Measurements from ENCODE around the gene RASGRP3.
"Not testable (repeated sequence)": the region's sequence is repeated elsewhere in the genome, so short reads cannot be mapped to it uniquely, and the experiment has no call there.

RASGRP3 gene, protein sequence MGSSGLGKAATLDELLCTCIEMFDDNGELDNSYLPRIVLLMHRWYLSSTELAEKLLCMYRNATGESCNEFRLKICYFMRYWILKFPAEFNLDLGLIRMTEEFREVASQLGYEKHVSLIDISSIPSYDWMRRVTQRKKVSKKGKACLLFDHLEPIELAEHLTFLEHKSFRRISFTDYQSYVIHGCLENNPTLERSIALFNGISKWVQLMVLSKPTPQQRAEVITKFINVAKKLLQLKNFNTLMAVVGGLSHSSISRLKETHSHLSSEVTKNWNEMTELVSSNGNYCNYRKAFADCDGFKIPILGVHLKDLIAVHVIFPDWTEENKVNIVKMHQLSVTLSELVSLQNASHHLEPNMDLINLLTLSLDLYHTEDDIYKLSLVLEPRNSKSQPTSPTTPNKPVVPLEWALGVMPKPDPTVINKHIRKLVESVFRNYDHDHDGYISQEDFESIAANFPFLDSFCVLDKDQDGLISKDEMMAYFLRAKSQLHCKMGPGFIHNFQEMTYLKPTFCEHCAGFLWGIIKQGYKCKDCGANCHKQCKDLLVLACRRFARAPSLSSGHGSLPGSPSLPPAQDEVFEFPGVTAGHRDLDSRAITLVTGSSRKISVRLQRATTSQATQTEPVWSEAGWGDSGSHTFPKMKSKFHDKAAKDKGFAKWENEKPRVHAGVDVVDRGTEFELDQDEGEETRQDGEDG

DNA sequence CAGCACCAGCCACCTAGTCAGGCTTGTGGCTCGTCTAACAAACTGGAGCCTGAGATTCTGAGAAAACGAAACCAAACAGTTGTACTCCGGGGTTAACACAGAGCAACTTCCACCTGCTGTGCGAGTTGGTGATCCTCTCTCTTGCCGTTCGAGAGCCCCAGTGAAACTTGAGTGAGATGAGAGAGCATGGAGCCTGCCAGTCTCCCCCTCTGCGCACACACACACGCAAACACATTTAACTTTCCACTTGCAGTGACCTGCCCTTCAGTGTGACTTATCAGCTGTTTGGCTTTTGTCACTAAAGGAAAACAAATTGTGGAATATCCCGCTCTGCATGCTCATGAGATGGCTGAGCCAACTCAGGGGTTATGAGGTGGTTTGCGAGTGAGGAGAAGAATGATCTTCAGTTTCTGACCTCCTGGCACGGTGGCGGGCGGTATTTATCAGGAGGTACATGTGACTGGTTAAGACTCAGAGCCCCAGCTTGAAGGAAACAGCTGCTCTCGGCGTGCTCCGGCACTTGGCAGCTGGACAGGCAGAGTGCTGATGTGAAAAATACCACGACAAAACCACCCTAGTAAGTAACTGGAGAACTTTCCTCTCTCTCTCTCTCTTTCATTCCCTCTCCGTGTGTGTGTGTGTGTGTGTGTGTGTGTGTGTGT, at the start of gene RASGRP3:
Gene RASGRP3 (plus strand): TSS at position 519 of the 662 bp plus-strand sequence. CDS start 38,488 bp downstream, outside the sequence.
- DNase-seq = peak; percentile 5

DNA sequence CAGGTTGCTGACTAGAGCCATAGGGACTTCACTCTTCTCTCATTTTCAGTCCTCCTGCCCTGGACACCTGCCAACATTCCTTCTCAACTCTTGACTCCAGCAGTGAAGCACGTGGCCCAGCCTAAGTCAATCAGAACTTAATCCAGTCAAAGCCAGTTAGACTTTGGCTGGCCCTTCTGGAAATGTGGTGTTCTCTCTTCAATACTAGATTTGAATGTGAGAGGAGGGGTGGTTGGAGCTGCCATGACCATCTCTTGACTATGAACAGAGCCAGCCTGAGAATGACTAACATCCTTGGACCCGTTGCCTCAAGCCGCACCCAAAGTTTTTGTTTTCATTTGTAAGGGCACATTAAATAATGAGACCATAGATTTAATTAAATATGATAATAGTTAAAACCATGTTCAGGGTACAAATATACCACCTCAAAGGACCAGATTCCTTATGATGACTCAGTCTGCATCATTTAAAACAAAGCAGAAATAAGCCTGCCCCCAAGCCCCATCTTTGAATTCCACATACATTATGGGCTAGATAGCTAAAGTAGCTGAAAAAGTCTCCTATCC, 49.7 kb upstream of the RASGRP3 start:
- DNase-seq = no peak

DNA sequence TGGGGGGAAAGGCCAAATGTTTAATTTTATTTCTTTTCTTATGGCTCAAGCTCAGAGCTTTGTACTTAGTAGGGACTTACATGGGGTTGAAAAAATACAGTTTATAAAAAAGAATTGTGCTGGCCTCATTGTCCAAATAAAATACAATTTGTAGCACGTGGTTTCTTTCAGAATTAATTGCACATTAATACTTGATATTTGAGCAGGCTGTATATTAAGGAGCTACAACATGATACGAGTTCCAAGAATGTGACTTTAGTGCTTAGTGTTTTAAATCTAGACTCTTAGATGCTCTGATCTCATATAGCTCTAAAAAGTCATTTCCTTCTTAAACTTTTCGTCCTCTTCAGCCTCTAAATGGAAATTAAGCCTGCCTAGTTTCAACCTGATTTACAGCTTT, 46.4 kb upstream of the RASGRP3 start:
- DNase-seq = no peak

DNA sequence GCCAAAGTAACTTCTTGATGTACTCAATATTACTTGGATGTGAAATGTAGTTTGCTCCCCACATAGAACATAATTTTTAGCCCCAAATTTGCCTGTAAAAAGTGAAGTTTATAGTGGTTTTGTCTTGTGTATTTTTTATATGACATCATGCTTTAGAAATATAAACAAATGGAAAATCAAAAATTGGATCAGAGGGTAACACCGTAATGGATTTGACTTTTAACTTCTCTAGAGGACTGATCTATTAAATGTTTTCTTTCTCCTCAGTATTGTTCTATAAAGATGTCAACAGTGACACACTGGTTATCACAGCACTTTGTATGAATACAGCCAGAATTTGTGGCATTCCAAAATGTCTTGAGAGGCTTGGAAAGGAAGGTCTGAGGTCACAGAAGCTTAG, 45.6 kb upstream of the RASGRP3 start:
- no peak for DNase-seq

- no peak for DNase-seq
Measured at GRCh38 chr2:33432871-33433270, 43.6 kb upstream of the RASGRP3 start.

GRCh38 chr2:33433279-33434235, 42.9 kb upstream of the RASGRP3 start:
- no peak for DNase-seq

DNA sequence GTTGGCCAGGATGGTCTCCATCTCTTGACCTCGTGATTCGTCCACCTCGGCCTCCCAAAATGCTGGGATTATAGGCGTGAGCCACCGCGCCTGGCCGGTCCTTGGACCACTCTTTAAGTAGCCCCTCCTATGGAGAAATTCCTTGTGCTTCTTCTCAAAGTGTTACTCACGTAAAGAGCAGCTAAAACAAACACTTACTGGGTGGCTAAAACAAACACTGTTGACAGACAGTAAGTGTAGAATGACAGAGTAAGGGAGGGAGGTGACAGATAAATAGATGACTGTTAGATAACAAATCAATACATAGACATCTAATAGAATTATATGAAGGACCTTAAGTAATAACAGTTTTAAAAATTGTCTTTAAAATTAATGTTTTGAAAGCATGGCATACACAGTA, 40.9 kb upstream of the RASGRP3 start:
- DNase-seq = no peak

DNA sequence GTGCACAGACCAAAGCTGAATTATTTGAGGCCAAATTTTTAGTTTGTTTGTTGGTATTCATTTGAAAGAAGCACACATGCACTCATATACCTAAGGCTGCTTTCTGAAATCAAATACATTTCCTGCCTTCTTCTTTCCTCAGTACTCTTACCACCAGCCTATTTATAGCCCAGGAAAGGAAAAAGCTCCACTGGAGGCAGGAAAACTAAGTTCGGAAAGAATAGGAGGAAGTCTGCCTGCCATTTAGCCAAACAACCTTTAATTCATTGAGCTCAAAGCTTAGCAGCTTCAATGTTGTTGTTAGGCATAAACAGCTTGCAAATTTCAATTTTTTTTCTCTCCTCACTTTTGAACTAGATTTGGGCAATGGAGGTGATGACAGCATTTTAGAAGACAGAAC, 40.4 kb upstream of the RASGRP3 start:
- DNase-seq = no peak

DNA sequence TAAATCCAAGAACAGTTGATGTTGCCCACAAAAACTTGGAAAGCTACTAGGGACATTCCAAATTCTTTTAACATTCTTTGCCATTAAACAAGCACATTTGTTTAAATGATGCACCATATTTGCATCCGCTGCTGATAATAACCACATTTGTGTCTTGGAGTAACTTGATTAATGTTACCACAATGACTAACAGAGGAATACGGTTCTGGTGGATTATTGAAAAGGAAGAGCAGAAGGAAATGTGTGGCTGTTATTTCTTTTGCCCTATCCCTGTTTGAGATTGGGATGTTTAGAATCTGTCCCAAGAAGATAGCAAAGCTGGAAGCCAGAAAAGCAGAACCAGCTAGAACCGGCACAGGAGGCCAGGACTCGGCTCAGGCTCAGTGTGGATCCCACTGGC, 39.2 kb upstream of the RASGRP3 start:
- no peak for DNase-seq

DNA sequence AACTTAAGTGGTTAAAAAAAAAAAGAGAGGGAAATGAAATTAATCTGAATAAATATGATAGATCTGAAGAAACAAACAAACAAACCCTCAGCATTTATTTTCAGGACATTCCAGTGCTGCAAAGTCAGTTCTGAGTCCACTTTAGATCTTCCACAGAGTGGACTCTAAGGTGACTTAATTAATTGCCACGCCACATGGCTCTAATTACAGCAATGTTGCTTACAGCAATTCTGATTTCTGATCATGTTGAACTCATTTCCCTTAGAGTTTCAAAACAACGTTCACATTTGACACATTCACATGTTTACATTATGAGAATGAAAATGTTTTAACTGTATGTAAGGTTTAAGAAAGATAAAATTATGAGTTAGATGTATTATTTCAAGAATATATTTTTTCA, 38.6 kb upstream of the RASGRP3 start:
- DNase-seq = no peak

GRCh38 chr2:33441235-33441810, 35.1 kb upstream of the RASGRP3 start:
- peak; percentile 4 for DNase-seq

DNA sequence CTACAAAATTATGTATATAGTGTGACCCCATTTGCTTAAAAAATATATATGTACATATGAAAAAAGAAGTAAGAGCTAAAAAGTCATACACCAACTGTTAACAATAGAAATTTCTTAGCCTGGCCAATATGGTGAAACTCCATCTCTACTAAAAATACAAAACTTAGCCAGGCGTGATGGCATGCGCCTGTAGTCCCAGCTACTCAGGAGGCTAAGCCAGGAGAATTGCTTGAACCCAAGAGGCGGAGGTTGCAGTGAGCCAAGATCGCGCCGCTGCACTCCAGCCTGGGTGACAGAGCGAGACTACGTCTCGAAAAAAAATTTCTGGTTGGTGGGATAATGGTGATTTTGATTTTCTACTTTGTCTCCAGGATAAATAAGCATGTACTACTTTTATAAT, 34.4 kb upstream of the RASGRP3 start:
- DNase-seq = not testable (repeated sequence)

DNA sequence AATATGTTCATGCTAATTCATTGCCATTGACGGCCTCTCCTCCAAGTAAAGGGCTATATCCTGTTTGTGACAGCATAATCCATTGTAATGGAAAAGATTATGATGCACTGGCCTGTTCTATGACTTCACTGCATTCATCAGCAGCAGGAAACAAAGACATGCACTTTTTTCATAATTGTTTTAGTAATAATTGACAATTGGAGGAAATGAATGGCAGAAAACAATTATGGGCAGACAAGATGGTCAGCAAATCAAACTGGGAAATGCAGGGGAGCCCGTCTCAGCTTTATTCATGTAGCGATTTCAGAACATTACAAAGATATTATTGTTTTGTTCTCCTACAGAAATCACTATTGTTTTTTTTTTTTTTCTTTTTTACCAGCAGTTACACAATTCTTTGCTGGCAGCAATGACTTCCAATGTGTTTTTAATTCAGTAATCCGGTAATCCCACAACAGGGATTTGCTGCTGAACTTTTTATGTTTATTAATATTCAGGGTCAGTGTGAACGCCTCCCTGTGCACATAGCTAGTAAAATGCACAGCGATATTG, 33.8 kb upstream of the RASGRP3 start:
- no peak for DNase-seq

GRCh38 chr2:33443274-33443829, 33.1 kb upstream of the RASGRP3 start:
- no peak for DNase-seq

DNA sequence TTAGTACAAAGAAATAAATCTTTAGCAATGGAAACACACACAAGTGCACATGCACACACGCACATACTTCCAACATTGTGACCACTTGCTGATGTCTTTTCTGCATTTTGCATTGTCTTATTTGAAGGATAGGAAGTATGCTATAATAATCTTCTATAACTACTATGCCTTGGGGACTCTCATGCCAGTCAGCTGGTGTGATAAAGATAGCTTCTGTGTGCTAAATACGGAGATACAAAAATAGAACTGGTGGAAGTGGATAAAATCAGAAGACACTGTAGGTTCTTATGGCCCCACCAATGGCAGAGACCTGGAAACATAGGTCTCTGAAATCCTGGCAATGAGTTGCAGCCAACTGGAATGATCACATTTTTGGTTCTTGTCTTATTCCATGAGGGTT, 31.5 kb upstream of the RASGRP3 start:
- no peak for DNase-seq

GRCh38 chr2:33448220-33448899, 28.1 kb upstream of the RASGRP3 start:
- DNase-seq = no peak

- DNase-seq = no peak
Measured at GRCh38 chr2:33451214-33451613, 25.2 kb upstream of the RASGRP3 start.

DNA sequence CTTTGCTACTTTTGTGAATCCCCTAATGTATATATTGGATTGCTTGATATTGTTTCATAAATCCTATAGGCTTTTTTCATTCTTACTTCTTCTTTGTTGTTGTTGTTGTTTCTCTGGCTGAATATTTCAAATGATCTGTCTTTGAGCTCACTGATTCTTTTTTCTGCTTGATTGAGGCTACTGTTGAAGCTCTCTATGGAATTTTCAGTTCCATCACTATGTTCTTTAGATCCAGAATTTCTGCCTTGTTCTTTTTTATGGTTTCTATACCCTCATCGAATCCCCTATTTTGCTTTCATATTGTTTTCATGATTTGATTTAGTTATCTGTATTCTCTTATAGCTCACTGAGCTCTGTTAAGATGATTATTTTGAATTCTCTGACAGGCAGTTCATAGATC, 24.6 kb upstream of the RASGRP3 start:
- DNase-seq = no peak

DNA sequence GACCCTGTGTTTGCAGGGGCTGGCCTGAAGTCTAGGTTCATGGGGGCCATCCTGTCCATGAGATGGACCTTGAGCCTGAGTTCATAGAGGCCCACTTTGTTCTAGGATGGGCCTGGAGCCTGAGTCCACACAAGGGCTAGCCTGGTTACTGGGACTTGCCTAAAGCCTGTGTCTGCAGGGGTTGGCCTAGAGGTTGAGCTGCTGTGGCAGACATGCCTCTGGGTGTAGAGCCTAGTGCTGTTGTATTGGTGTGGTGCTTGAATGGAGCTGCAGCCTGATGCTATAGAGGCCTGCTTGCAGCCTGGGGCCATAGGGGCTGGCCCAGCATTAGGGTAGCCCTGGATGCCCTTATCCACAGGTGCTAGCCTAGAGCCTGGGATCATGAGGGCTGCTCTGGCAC, 23.9 kb upstream of the RASGRP3 start:
- DNase-seq = no peak

DNA sequence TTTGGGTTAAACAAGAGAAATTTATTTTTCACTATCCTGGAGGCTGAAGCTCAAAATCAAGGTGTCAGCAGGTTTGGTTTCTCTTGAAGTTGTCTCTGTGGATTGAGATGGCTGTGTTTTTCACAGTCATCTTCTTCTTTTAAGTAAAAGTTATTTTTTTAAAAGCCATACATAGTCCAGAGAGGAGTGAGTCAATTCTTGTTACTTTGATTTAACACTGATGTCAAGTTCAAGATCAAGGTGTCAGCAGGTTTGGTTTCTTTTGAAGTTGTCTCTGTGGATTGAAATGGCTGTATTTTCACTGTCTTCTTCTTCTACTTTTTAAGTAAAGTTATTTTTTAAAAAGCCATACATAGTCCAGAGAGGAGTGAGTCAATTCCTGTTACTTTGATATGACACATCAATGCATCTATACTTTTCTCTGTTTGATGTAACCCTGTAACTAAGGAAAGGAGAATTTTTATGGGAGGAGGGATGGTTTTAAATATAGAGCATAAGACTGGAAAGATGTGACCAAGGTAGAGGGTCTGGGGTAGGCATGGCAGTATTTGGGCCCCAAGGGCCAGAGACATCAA, 22.5 kb upstream of the RASGRP3 start:
- no peak for DNase-seq

Measured in NCI-H2107 (cell line).